Activated CD8-positive, alpha-beta memory T cell treated with anti-CD3 and anti-CD28 coated beads for 24 hours (primary cell): Measurements from ENCODE around the gene TMPRSS15.
"Not testable (repeated sequence)": the region's sequence is repeated elsewhere in the genome, so short reads cannot be mapped to it uniquely, and the experiment has no call there.

Source experiments
- DNase-seq: peaks from one replicate; pipeline ENCODE4 v3.0.0-alpha.2; 2020

The TMPRSS15 gene

DNA sequence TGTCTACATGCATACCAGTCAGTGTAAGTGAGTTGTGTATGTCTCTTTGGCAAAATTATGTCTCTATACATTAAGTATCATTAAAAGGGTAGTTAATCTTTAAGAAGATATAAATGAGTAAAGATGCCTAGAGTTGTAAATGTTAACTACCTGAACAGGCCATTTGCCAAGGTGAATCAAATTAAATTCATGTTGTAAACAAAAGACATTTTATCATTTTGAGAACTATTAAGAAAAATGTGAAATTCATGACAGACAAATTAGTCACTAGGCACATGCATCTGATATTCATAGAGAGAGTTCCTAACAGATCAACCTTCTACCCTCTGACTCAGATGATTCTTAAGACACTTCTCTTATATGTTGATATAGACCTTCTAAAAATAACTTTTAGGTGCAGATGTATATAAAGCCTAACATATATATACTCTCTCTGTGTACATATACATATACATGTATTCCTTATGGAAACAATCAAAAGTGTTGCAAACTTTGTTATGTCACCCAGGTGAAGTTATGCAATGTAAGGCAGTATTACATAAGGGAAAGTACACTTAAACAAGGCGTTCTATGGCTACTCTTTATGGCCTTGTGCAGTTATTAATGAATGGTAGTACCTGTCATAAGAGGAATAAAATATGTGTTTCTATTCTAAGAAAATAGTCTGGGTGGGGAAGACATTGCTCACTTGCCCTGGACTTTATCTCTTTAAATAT is at the start of gene TMPRSS15:
Gene TMPRSS15 (minus strand): TSS at position 51 of the 716 bp plus-strand sequence. CDS start 163 bp downstream, outside the sequence.
- DNase-seq: no peak

GRCh38 chr21:18451670-18452069 is 48.1 kb upstream of the TMPRSS15 start:
- no peak for DNase-seq

GRCh38 chr21:18449605-18450550 is 46.3 kb upstream of the TMPRSS15 start:
- DNase-seq: no peak

DNA sequence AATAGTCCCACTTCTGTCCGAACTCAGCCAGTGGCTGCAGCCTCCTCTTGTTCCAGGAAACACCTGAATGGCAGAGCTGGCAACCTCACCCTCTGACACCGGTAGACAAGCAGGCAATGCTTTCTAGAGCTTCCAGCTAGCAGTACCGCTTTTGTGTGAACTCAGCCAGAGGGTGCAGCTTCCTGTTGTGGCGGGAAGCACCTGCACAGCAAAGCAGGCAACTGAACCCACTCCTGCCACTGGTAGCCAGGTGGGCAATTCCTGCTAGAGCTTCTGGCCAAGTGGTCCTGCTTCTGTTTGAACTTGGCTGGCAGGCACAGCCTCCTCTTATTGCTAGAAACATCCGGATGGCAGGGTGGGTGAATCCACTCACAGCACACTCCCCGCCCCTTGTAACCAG is 40.1 kb upstream of the TMPRSS15 start:
- no peak for DNase-seq

GRCh38 chr21:18443085-18443484 is 39.5 kb upstream of the TMPRSS15 start:
- DNase-seq: no peak

DNA sequence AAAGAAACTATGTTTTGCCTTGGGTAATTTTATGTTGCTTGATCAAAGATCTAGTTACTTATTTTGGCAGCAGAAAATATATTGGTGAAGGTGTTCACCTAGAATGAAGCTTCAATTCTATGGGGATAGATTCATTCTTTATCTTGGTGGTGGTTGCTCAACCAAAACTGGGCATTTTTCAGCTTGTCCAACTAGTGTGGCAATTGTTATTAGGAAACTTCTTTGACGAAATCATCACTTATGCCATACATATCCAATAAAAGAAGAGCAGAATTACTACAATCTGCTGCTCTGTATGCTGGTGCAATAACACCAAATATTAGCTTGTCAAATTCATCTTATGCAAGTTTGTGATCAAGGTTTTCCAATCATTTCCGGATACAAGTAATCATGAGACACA is 26.8 kb upstream of the TMPRSS15 start:
- no peak for DNase-seq

- DNase-seq: no peak
These were observed 20.7 kb upstream of the TMPRSS15 start for GRCh38 chr21:18424276-18424675.

- DNase-seq: no peak
These were observed 13.7 kb upstream of the TMPRSS15 start for GRCh38 chr21:18417141-18417790.

GRCh38 chr21:18411565-18411964 is 8.0 kb upstream of the TMPRSS15 start:
- DNase-seq: no peak

DNA sequence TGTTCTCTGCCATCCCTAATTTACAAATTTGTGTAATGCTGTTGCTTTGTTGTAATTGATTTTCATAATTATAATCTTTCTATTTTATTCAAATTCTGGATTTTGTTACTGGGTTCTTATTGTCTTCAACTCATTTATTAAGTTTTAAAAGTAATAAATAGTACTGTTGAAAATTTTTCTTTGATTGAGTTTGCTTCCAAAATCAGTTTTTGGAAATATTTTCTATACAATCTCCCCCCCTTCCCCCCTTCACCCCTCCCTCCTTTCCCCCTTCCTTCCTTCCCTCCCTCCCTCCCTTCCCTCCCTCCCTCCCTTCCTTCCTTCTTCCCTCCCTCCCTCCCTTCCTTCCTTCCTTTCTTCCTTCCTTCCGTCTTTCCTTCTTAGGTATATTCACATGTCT is 6.0 kb upstream of the TMPRSS15 start:
- no peak for DNase-seq

DNA sequence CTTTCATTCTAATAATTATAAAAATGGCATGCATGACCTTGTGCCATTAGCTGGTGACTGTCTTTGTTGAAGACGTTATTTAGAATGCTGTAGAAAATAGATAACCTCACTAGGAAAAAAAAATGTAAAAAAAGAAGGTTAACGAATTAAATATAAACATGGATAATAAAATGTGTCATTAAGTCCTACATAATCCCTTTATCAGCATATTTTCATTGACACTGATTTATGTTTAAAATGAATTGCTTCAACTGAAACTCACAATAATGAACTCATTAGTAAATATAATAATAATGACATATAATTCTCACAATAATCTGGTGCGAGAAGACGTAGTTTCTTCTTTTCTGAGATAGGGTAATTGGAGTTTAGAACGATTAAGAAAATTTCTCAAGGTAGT is 4.7 kb downstream of the TMPRSS15 start:
- DNase-seq: no peak

- no peak for DNase-seq
These were observed 15.6 kb downstream of the TMPRSS15 start for GRCh38 chr21:18387994-18388393.

DNA sequence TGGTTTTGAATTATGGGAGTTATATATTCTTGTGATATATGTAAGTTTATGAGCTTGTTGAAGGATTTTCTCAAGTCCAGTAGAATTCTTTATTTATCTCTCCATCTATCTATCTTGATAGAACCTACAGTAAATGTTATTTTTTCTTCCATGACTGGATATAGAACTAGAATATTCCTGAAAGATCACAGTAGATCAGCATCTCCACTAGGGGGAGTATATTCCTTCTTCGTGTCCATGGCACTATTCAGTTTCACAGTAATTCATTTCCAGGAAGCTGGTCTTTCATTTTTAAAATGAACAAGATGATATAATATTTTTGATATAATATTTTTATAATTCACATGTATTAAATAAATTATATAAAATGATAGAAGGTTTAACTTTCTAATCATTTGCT is 18.8 kb downstream of the TMPRSS15 start:
- DNase-seq: no peak

GRCh38 chr21:18382934-18383619 is 20.5 kb downstream of the TMPRSS15 start:
- not testable (repeated sequence) for DNase-seq

DNA sequence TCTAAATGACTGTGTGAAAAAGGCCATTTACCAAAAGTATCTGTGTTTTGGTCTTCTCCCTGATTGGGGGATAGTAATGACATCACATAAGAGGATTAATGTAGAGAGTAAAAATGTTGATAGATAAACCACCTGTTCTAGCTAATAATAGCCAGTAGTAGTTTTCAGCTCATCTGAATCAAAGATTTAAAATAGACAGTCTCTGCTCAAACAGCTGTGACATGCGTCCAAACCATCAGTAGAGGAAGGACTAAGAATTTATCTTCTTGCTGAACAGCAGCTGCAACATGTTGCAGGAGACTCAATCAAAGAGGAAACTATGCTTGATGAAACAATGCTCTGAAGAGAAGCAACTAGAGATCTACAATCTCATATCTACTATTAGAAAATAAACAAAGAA is 21.4 kb downstream of the TMPRSS15 start:
- no peak for DNase-seq

GRCh38 chr21:18373606-18374005 is 30.0 kb downstream of the TMPRSS15 start:
- DNase-seq: no peak

- no peak for DNase-seq
These were observed 33.3 kb downstream of the TMPRSS15 start for GRCh38 chr21:18370301-18370700.

- DNase-seq: no peak
These were observed 34.5 kb downstream of the TMPRSS15 start for GRCh38 chr21:18369115-18369514.

GRCh38 chr21:18368205-18368604 is 35.4 kb downstream of the TMPRSS15 start:
- DNase-seq: no peak

- DNase-seq: no peak
These were observed 46.8 kb downstream of the TMPRSS15 start for GRCh38 chr21:18356801-18357200.

GRCh38 chr21:18354947-18355346 is 48.6 kb downstream of the TMPRSS15 start:
- no peak for DNase-seq

DNA sequence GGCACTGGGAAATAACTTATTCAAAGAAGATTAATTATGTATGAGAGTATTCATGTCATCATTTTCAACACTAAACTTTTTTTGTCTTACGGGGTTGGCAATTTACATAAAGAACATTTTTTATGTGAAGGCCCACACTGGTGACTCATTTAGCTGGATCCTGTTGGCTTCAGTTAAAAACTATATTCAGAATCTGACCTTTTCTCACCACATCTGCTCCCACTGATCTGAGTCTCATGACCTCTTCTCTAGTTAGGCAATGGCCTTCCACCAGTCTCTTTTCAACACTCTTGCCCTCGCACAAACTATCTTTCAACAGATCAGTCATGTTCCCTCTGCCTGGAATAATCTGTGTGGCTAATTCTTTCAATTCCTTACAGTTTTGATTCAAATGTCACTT is 53.4 kb downstream of the TMPRSS15 start:
- DNase-seq: no peak

DNA sequence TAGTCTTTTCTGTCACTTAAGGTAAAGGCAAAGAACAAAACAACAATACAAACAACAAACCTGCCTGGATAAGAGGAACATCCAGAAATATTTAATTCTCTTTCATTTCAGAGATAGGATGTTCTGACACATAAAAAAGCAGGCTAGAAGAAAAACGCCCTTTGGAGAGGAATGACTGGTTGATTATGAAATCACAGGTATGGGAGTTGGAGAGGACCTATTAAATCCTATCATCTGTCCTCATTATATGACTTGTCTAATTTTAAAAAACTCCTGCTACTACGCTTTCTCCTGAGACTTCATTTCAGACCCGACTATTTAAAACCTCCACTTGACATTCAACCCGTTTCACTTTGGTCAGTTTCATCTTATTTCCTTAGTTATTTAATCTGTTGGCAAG is 54.1 kb downstream of the TMPRSS15 start:
- no peak for DNase-seq
